Right hindlimb (tissue), 1 donor: ENCODE measurements around the gene ZNF341.
"Not testable (repeated sequence)": the region's sequence is repeated elsewhere in the genome, so short reads cannot be mapped to it uniquely, and the experiment has no call there.

Experiments
- DNase-seq: peaks from one replicate; pipeline ENCODE4 v3.0.0-alpha.2; 2018

ZNF341 gene

DNA sequence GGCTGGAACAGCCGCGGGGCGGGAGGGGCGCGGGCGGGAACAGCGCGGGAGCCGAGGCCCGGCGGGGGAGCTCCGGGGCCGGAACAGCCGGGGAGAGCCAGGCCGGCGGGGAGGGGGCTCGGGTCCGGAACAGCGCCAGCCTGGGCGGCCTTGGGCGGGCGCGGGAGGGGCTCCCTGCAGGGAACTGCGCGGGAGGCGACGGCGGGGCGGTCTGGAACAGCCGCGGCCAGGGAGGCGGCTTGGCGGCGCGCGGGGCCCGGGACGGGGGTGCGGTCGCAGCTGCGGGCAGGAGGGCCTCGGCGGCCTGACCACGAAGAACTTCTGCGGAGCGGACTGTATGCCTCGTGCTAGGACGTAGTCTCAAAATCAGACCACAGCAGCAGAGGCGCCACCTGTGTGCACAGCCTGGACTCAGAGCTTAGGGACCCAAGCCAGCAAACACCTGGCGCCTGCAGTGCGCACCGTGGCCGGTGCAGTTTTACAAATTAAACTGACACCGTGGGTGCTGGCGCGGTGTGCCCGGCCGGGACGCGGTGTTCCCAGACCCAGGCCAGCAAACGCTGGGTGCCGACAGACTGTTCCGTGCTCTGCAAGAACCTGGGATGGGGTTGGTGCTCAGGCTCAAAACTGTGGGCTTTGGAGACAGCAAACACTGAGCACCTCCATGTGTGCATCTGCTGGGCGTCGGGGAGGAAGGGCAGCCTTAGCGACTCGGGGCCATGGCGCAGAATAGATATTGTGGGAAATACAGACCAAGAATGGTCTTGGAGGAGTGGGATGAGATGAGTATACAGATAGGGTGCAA, 572 bp downstream of the ZNF341 start:
- DNase-seq: peak; percentile 94

DNA sequence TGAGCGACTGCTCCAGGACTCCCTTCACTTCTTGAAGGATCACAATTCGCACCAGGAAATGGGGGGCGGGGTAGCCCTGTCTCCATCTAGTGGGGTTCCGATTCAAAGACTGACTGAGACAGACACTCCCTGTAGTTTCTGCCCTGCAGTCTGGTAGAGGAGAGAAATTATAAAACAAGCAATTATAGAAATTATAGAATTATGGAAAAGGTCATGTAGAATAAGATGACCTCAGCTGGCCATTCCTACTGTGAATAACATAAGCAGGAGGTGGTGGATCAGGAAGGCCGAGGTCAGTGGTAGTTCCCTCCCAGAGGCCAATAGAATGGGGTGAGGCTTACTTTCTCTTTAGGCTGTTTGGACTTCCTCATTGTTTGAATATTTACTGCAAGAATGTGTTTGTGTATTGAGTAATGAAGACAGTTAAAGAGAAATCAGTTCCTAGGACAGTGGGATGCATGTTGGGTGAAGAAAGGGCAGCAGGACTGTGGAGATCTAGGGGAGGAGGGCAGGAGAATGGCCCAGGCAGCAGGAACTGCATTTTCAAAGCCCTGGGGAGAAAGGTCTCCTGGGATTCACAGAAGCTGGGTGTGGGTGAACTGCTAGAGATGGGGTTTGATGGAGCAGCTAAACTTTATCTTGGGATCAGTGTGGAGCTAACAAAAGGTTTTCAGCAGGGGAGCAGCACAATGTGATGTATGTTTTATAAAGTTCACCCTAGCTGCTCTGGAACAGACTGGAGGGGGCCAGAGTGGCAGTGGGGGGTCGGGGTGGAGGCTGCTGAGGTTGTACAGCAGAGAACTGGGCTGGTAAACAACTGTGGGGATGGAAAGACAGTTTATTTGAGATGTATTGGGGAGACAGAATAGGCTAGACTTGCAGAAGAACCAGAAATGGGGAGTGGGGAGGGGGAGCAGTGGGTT, 2.1 kb downstream of the ZNF341 start:
- DNase-seq: peak; percentile 24

DNA sequence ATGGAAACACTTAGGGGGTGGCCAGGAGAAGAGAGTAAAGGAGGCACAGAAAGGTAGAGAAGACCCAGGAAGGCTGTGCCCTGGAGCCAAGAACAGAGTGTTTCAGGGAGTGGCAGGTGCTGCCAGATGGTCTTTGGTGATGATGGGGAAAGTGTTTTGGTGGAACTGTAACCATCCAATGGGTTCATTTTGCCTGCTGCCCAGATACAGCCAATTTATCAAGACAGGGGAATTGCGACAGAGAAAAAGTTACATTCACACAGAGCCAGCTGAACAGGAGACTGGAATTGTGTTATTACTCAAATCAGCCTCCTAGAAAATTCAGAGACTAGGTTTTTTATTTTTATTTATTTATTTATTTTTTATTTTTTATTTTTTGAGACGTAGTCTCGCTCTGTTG, 5.2 kb downstream of the ZNF341 start:
- DNase-seq: no peak

DNA sequence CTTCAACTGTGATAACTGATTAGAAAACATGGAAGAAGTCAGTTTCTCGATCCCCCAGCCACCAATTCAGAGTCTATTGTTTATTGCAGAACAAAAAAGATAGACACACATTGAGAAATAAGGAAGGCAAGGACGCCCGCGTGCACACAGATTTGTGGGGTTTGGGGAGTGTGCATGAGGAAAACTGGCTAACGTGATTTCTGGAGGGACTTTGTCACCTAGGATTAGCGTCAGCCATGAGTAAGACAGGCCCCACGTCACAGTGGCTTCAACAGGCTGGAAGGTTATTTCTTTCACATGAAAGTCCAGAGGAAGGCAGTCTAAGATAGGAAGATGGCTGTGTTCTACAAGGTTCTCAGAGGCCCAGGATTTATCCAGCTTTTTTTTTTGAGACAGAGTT, 7.7 kb downstream of the ZNF341 start:
- DNase-seq: no peak

DNA sequence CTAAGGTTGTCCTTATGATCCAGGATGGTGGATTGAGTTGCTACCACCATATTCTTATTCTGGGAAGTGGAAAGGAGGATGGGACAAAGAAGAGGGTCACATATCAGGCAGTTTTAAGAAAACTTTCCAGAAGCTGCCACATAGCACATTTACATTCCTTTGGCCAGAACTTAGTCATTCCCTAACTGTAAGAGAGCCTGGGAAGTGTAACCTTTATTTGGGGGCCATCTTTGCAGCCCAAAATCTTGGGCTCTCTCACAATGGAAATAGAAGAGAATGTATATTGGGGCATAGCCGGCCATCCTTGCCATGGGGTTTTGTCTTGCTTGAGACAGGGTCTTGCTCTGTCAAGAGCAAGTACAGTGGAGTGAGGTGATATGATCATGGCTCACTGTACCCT, 8.4 kb downstream of the ZNF341 start:
- no peak for DNase-seq

DNA sequence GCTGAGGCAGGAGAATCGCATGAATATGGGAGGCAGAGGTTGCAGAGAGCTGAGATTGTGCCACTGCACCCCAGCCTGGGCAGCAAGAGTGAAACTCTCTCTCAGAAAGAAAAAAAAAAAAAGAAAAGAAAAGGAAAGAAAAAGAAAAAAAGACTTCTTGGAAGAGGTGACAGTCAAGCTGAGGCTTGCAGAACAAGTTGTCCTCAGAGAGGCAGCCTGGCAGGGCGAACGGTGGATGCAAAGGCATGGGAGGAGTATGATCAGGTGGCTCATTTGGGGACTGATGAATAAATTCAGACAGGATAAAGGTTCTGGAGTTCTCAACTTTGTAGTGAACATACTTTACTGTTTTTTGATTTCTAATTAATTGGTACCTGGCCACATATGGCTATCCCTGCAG, 12.4 kb downstream of the ZNF341 start:
- DNase-seq: no peak

DNA sequence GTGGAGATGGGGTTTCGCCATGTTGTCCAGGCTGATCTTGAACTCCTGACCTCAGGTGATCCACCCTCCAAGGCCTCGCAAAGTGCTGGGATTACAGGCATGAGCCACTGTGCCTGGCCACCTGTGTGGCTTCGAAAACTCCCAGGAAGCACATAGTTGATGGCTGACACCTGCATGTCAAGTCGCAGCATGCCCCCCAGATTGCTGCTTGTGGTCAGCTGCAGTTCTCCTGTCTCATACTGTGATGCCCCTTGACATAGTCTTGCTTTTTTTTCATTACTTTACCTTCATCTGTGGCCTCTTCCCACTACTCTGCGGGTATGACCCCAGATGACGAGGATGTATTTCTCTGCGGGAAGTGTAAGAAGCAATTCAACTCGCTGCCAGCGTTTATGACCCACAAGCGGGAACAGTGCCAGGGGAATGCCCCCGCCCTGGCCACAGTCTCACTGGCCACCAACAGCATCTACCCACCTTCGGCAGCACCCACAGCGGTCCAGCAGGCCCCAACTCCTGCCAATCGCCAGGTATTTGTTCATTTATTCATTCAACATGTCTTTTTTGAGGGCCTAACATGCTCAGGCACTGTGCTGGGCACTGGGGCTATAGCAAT, 13.1 kb downstream of the ZNF341 start:
- DNase-seq: no peak

DNA sequence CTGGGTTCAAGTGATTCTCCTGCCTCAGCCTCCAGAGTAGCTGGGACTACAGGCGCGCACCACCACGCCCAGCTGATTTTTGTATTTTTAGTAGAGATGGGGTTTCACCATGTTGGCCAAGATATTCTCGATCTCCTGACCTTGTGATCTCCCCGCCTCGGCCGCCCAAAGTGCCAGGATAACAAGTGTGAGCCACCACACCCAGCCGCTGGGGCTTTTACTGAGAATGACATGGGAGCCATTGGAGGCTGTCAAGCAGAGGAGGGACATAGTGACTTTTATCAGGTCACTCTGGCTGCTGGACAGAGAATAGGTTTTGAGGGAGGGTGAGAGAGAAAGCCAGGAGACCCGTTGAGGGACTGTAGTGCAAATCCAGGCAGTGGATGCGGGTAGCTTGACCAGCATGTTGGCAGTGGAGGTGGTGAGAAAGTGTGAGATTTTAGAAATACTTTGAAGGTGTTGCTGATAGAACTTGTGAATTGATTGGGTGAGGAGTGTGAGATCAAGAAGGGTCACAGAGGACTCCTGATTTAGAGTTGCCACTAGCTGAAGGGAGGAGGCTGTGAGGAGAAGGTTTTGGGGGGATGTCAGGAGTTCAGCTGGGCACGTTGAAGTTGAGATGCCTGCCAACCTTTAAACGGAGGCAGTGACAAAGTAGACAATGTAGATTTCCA, 14.7 kb downstream of the ZNF341 start:
- no peak for DNase-seq

DNA sequence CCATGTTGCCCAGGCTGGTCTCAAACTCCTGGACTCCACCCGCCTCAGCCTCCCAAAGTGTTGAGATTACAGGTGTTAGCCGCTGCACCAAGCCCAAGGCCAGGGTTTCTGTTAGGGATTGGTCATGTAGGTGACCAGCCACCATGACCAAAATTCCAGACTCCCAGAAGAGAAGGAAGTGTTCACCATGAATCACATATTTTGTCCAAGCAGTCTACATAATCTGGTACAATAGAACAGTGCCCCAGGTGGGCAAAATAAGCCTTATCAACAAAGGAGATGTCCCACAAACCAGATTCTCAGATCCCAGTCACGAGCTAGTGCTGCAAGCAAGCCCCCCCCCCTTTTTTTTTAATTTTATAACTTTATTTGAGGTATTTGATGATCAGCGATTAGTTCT, 20.0 kb downstream of the ZNF341 start:
- no peak for DNase-seq

DNA sequence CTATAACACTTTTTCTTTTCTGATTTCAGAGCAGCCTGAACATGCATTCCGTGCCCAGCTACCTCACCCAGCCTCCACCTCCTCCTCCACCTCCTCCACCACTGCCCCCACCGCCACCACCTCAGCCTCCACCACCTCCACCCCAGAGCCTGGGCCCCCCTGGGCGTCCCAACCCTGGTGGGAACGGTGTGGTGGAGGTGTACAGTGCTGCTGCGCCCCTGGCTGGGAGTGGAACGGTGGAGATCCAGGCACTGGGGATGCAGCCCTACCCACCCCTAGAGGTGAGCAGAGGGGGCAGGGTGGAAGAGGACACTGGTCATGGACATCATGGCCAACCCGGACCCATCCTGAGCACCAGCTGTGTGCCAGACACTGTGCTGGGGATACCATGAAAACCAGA, 21.3 kb downstream of the ZNF341 start:
- no peak for DNase-seq

DNA sequence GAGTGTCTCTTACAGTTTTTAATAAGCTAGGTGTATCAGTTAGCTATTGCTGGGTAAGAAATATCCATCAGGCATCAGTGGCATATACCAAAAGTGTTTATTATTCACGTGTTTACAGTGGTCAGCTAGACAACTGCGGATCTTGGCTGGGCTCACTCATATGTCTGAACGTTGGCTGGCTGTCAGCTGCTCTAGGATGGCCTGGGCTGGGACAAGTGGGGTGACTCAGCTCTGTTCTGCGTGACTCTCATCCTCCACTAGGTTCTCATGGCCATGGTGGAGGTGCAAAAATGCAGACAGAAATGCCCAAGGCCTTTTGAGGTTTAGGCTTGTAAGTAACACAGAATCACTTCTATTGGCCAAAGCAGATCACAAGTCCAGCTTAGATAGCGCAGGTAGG, 22.0 kb downstream of the ZNF341 start:
- DNase-seq: no peak

DNA sequence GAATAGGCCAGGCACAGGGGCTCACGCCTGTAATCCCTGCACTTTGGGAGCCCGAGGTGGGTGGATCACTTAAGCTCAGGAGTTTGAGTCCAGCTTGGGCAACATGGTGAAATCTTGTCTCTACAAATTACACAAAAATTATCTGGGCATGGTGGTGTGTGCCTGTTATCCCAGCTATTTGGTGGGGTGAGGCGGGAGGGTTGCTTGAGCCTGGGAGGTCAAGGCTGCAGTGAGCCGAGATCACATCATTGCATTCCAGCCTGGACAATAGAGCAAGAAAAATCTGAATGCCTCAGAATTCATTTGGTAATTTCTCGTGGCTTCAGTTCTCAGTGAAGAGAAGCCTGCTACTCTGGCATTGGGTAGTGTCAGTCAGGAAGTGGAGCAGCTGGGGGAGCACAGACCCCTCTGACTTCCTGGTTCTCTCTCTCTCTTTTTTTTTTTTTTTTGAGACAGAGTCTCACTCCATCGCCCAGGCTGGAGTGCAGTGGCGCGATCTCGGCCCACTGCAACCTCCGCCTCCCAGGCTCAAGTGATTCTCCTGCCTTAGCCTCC, 24.2 kb downstream of the ZNF341 start:
- not testable (repeated sequence) for DNase-seq

DNA sequence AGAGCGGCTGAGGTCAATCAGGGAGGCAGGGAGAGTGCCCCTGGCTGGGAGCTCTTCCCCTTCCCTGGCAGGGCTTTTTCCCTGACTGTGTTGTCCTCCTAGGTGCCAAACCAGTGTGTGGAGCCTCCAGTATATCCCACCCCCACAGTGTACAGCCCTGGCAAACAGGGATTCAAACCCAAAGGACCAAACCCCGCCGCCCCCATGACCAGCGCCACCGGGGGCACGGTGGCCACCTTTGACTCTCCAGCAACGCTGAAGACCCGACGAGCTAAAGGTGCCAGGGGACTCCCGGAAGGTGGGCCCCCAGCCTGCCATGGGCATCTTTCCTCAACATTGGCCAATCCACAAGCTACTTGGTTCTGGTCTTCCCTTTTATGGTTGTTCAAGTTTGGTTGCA, 25.2 kb downstream of the ZNF341 start:
- no peak for DNase-seq

DNA sequence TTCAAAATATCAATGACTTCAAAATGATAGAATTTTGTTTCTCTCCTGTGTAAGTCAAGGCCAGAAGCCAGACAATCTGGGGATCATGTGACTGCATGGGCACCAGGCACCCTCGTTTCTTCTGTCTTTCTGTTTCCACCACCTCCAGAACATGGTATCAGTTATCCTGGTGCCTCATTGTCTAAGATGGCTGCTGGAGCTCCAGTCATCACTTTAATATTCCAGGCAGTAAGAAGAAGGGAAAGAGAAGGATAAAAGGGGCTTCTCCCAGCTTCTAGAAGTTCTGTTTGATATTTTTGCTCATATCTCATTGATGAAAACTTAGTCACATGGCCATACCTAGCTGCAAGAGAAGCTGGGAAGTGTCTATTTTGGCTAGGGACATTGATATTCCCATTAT, 25.7 kb downstream of the ZNF341 start:
- no peak for DNase-seq

DNA sequence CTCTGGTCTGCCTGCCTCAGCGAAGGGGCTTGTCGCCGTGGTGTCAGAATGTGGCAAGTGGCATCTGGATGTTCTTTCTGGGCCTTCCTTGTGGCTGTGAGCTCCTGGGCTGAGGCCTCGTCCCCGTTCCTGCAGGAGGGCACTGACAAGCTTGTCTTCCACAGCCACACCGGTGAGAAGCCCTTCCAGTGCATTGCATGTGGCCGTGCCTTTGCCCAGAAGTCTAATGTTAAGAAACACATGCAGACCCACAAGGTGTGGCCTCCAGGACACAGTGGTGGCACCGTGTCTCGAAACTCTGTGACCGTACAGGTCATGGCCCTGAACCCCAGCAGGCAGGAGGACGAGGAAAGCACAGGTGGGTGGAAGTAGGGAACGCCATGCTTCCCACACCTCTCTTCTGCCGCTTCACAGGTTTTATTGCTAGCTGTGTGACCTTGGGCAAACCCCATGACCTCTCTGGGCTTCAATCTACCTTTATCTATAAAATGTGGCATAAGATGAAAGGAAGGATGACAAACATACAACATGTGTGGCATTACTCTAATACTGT, 30.0 kb downstream of the ZNF341 start:
- no peak for DNase-seq

DNA sequence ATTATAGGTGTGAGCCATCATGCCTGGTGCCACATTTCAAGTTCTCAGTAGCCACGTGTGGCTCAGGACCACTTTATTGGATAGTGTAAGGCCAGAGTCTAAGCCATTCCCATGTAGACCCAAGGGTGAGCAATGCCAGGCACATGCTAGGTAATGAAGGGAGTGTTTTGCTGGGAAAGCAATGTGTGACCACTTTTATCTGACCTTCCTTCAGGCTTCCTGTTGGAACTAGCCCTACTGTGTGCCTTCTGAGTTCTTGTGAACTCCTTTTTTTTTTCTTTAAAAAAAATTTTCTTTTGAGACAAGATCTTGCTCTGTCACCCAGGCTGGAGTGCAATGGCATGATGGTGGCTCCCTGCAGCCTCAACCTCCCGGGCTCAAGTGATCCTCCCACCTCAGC, 33.3 kb downstream of the ZNF341 start:
- no peak for DNase-seq

DNA sequence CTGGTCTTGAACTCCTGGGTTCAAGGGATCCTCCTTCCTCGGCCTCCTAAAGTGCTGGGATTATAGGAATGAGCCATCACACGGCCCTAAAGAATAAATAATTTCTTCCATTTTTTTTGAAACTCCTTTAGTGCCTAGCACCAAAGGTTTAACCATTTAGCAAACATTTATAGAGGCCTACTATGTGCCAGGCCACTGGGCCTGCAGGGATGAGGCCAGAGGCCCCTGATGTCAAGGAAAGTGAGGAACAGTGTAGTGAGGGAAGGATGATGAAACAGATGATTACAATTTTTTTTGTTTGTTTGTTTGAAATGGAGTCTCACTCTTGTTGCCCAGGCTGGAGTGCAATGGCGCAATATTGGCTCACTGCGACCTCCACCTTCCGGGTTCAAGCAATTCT, 33.8 kb downstream of the ZNF341 start:
- DNase-seq: no peak

DNA sequence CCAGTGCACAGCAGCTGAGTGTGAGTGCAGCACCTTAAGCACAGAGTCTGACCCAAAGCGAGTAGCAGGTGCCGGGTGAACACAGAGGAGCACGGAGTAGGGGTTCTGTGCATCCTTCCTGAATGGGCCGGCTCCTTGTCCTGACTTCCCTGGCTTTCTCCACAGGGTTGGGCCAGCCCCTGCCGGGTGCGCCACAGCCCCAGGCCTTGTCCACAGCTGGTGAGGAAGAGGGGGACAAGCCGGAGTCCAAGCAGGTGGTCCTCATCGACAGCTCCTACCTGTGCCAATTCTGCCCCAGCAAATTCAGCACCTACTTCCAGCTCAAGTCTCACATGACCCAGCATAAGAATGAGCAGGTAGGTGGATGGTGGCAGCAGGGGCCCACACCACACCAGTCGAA, 34.9 kb downstream of the ZNF341 start:
- no peak for DNase-seq

DNA sequence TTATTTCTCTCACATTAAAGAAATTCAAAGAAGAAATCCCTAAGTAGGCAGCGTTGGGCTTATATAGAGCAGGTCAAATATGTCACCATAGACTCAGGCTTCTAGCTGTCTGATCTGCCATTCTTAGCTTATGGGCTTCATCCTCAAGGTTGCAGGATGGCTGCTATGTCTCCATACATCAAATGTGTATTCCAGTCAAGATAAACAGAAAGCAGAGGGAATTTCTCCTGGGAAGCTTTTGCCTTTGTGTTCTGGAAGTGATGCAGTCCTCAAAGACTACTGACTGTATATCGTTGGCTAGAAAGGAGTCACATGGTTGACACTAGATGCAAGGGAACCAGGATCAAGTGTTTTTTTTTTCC, 36.0 kb downstream of the ZNF341 start:
- no peak for DNase-seq

DNA sequence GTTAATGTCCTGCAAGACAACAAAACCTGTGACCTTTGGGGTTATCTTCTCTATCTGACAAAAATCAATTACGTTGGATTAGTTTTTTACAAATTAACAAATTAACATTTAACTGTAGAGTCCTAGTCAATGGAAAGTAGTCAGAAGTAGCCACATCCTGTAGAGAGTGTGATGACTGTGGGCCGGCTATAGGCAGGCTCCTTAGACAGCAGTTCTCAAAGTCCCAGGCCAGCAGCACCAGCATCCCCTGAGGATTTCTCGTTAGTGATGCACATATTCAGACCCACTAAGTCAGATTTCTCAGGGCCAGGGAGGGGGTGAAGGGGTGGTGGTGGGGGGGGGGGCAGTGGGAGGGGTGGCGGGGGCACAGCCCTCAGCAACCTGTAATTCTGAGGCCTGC, 37.2 kb downstream of the ZNF341 start:
- DNase-seq: no peak

DNA sequence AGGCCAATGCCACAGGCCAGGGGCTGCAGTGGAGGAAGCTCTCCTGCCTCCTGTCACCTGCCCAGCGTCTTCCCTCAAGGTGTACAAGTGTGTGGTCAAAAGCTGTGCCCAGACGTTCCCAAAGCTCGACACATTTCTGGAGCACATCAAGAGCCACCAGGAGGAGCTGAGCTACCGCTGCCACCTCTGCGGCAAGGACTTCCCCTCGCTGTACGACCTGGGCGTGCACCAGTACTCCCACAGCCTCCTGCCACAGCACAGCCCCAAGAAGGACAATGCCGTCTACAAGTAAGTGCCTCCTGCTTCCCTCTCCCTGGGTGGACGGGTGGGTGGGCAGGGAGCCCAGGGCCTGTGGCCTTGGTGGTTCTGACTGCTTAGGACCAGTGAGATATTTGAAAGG, 38.2 kb downstream of the ZNF341 start:
- no peak for DNase-seq

DNA sequence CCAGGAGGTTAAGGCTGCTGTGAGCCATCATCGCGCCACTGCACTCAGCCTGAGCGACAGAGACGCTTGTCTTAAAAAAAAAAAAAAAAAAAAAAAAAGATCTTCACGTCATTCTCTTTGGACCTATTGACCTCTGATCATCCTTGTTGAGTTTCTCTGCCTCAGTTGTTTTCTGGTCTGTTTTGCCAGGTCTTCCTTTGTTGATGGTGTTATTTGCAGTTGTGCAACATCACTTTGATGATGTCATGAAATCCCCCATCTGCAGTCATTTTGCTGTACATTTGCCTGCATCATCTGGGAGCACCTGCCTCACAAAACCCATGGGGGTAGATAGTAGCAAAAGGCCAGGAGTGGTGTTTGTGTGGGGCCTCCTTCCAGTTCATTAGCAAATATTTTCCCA, 40.1 kb downstream of the ZNF341 start:
- no peak for DNase-seq

DNA sequence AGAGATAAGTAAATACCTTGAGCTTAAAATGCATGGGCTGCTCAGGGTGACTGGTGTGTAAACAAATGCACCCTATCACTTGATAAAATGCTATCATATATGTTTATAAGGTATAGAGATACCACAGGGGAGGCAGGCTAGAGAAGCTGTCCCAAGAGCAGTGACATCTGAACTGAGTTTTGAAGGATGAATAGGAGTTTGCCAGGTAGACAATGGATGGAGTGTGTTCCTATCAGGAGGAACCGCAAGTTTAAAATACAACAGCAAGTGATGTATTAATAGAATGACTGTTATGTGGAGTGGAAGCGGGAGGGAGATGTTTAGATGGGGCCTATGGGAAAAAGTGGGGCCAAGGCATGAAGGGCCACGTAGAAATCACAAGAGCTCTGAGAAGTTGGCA, 40.6 kb downstream of the ZNF341 start:
- DNase-seq: no peak
